D721Med (cell line): ENCODE measurements around the gene MUC6.

Experiments
- DNase-seq: peaks from one replicate; pipeline ENCODE4 v3.0.0; 2011; ENCODE audit warnings: low spot score; ENCODE audit not compliant: insufficient read length
- FAIRE-seq: peaks from 2 replicates; lab custom pipeline; 2011; peaks lifted over from hg19 to GRCh38; lab: Jason Lieb, UNC
- CTCF ChIP-seq: IDR thresholded peaks from 2 replicates; pipeline ENCODE4 v1.5.1; 2012; ENCODE audit warnings: mild to moderate bottlenecking, control low read depth; ENCODE audit not compliant: insufficient read depth; ENCODE audit errors: missing control alignments

Gene MUC6

DNA sequence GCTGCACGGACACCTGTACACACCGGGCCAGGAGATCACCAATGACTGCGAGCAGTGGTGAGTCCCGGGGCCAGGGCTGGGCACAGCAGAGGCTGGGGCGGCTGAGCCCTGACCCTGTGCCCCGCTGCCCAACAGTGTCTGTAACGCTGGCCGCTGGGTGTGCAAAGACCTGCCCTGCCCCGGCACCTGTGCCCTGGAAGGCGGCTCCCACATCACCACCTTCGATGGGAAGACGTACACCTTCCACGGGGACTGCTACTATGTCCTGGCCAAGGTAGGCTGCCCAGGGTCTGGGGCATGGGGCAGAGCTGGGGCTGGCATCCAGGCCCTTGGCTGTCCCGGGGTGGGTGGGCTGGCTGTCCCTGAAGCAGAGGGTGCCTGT is 45.8 kb upstream of the MUC6 start:
- TF ChIP-seq CTCF = no peak
- DNase-seq = no peak
- no peak for FAIRE-seq

- no peak for DNase-seq
- FAIRE-seq = no peak
- no peak for TF ChIP-seq CTCF
Observed at GRCh38 chr11:1081601-1082311, 45.2 kb upstream of the MUC6 start.

- FAIRE-seq (no peak), DNase-seq (no peak)
- TF ChIP-seq CTCF = no peak
Observed at GRCh38 chr11:1078191-1078601, 41.7 kb upstream of the MUC6 start.

DNA sequence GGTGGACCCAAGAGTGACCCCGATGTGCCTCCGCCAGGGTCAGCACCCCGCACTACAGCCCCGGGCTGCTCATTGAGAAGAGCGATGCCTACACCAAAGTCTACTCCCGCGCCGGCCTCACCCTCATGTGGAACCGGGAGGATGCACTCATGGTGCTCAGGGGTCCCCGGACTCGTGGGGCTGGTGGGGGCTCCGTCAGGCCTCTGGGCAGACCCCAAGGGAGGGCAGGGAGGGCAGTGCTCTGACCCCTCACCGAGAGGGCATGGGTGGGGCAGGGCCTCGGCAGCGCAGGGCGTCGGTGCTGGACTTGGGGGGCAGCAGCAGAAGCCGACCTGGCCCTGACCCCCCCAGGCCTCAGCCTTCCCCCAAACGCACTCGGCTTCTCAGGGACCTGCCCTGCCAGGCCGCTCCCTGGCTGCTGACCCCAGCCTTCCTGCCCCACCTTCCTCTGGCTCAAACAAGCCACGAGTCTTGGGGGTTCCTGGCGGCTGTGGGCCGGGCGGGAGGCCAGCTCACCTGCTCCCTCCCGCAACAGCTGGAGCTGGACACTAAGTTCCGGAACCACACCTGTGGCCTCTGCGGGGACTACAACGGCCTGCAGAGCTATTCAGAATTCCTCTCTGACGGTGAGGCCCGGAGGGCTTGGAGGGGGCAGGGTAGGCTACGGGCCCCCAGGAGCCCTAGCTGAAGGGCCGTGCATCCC is 41.0 kb upstream of the MUC6 start:
- no peak for TF ChIP-seq CTCF
- FAIRE-seq = no peak
- DNase-seq = no peak

DNA sequence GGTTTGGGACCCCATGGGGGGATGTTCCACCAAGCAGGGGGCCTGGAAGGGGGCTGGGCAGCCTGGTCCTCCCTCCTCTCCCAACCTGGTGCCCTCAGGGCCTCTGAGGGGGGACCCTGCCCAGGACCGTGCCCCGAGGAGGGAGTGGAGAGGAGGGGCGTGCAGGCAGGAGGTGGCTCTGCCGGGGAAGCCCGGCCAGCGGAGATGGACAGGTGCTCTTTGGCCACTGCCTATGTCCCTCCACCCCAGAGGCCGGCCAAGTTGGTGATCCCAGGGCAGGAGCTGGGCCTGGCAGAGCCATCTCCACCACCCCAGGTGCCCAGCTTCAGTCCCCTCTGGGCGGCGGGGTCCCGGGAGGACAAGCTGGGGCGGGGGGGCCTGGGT is 40.5 kb upstream of the MUC6 start:
- FAIRE-seq (no peak), DNase-seq (no peak)
- no peak for TF ChIP-seq CTCF

DNA sequence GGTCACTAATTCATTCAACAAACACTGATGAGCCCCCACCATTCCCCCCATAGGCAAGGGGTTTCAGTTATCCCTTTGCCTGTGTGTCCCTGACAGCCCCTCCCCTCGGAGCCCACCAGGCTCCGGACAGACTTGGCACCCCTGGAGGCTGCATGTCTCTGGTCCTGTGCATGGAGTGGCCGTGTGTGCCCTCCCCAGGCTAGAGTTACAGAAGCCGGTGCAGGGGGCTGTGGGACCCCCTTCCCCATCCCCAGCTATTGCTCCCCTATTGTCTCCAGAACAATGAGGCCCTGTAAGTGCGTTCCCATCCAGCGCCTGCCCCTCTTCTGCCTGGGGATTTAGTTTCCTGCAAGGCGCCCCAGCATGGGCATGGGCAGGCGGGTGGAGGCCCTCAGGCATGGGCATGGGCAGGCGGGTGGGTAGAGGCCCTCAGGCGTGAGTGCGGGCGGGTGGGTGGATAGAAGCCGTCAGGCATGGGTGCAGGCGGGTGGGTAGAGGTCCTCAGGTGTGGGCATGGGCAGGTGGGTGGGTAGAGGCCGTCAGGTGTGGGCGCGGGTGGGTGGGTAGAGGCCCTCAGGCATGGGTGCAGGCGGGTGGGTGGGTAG is 39.6 kb upstream of the MUC6 start:
- no peak for TF ChIP-seq CTCF
- FAIRE-seq = no peak
- no peak for DNase-seq
